GM12878 (cell line): Measurements from ENCODE around the gene DSTYK. TPM values are rescaled to one million over a fixed set of nuclear protein-coding genes. Genes with fewer than 3 reads are reported as not detected.
A peak's percentile ranks its signal among the peaks of the same experiment; 100 is the strongest.

Experiments
- ATAC-seq: fragments of 200-7000 bp; cut with Tn5 transposase; 3 replicates; pipeline ENCODE4 v1.9.1; 2020; ENCODE audit warnings: mild to moderate bottlenecking, moderate library complexity
- BruUV-seq: library from RNA; stranded (reverse); fragments of 400-500 nt; replicated peaks from 2 replicates; lab custom pipeline; 2021; lab: Mats Ljungman, UMichigan
- CTCF ChIA-PET: fragments of 300-600 bp; sonication (Branson Sonifier 250); formaldehyde crosslinking; extraction: SDS; loops from one replicate; lab custom pipeline; 2021; ENCODE audit warnings: inconsistent platforms; lab: Yijun Ruan, JAX
- POLR2A ChIA-PET: fragments of 350-600 bp; formaldehyde crosslinking; extraction: SDS; loops from one replicate; lab custom pipeline; 2021; ENCODE audit warnings: inconsistent platforms; lab: Charles Lee
- RAD21 ChIA-PET: fragments of 300-600 bp; sonication (Branson Sonifier 250); formaldehyde crosslinking; loops from one replicate; lab custom pipeline; 2023; ENCODE audit warnings: antibody characterized with exemption; ENCODE audit not compliant: unreplicated experiment; lab: Charles Lee
- SMC1A ChIA-PET: fragments of 300-600 bp; sonication (Branson Sonifier 250); formaldehyde crosslinking; loops from one replicate; lab custom pipeline; 2023; ENCODE audit not compliant: unreplicated experiment, uncharacterized antibody; lab: Charles Lee
- DNase-seq: peaks from one replicate; pipeline ENCODE4 v3.0.0-alpha.2; 2011; ENCODE audit warnings: low read depth, low spot score
- FAIRE-seq: peaks from 3 replicates; lab custom pipeline; 2011; peaks lifted over from hg19 to GRCh38; lab: Jason Lieb, UNC
- H2AFZ ChIP-seq: 2 replicates; pipeline ENCODE4 v1.6.0; 2011; ENCODE audit warnings: low read depth, low read length, control low read depth; ENCODE audit not compliant: control insufficient read depth
- H3K27ac ChIP-seq: 2 replicates; pipeline ENCODE4 v1.5.1; 2011; ENCODE audit warnings: control low read depth; ENCODE audit not compliant: control insufficient read depth, insufficient read depth
- H3K27me3 ChIP-seq, 2 experiments: replicated peaks in 1 of 2; 2 replicates each; pipeline versions ENCODE4 v1.6.0 to v1.6.1; 2011; ENCODE audit warnings: low read length in 1 of 2; ENCODE audit not compliant: control insufficient read depth in 2 of 2, insufficient read depth in 2 of 2
- H3K36me3 ChIP-seq, 2 experiments: 2 replicates each; pipeline ENCODE4 v1.5.1; 2011; ENCODE audit warnings: low read length in 1 of 2; ENCODE audit not compliant: control insufficient read depth in 2 of 2, insufficient read depth in 2 of 2
- H3K4me1 ChIP-seq: 2 replicates; pipeline ENCODE4 v1.6.1; 2011; ENCODE audit warnings: mild to moderate bottlenecking, low read length, moderate library complexity, mixed read lengths; ENCODE audit not compliant: control insufficient read depth, insufficient read depth
- H3K4me2 ChIP-seq: 2 replicates; pipeline ENCODE4 v1.6.0; 2011; ENCODE audit warnings: control low read depth; ENCODE audit not compliant: control insufficient read depth, insufficient read depth
- H3K4me3 ChIP-seq: fragments of 200-600 bp; sonication (generic); 2 replicates; pipeline ENCODE4 v1.5.1; 2016
- H3K79me2 ChIP-seq: 2 replicates; pipeline ENCODE4 v1.6.0; 2011; ENCODE audit warnings: low read length; ENCODE audit not compliant: control insufficient read depth, insufficient read depth
- H3K9ac ChIP-seq: 2 replicates; pipeline ENCODE4 v1.8.0; 2011; ENCODE audit warnings: low read length, control low read depth, mixed read lengths; ENCODE audit not compliant: control insufficient read depth, insufficient read depth
- H3K9me3 ChIP-seq: replicated peaks from 3 replicates; pipeline ENCODE4 v1.5.1; 2011; ENCODE audit warnings: mild to moderate bottlenecking, low read length; ENCODE audit not compliant: control insufficient read depth, insufficient read depth
- H4K20me1 ChIP-seq: 2 replicates; pipeline ENCODE4 v1.6.0; 2011; ENCODE audit not compliant: control insufficient read depth, insufficient read depth
- CHD4 ChIP-seq: fragments of 200-600 bp; sonication (generic); IDR thresholded peaks from 2 replicates; pipeline ENCODE4 v1.6.1; 2016; ENCODE audit warnings: mild to moderate bottlenecking
- E4F1 ChIP-seq: fragments of 450-650 bp; IDR thresholded peaks from 2 replicates; pipeline ENCODE4 v1.6.1; 2018; ENCODE audit warnings: borderline replicate concordance, mild to moderate bottlenecking; ENCODE audit not compliant: partially characterized antibody
- IKZF1 ChIP-seq: fragments of 450-650 bp; conservative IDR thresholded peaks from 2 replicates; pipeline ENCODE4 v1.6.1; 2017; ENCODE audit warnings: antibody characterized with exemption, mild to moderate bottlenecking
- PKNOX1 ChIP-seq: fragments of 450-650 bp; IDR thresholded peaks from 2 replicates; pipeline ENCODE4 v1.6.1; 2016; ENCODE audit warnings: mild to moderate bottlenecking
- PML ChIP-seq: IDR thresholded peaks from 2 replicates; pipeline ENCODE4 v1.6.1; 2012; ENCODE audit warnings: low read length, inconsistent platforms
- SMAD1 ChIP-seq: fragments of 450-650 bp; IDR thresholded peaks from 2 replicates; pipeline ENCODE4 v1.6.1; 2018; ENCODE audit warnings: mild to moderate bottlenecking, low read depth; ENCODE audit not compliant: partially characterized antibody
- WGBS: methylation state at CpG from one replicate; pipeline ENCODE4 v1.1.6; 2016; ENCODE audit warnings: low lambda C conversion rate; ENCODE audit not compliant: insufficient replicate concordance, insufficient coverage; ENCODE audit errors: missing lambda C conversion rate; 5-methylcytosine and 5-hydroxymethylcytosine counted together
- in situ Hi-C: fragments of 300-500 bp; cut with MboI; formaldehyde crosslinking; loops from 9 replicates; pipeline ENCODE4 v1.14.3; 2018; ENCODE audit warnings: mixed read lengths
- intact Hi-C: fragments of 100-400 bp; cut with micrococcal nuclease; formaldehyde crosslinking; loops from one replicate; pipeline ENCODE4 v1.14.2; 2022; ENCODE audit not compliant: unreplicated experiment
- polyA plus RNA-seq, 11 experiments: library from polyadenylated mRNA; depleted of rRNA in 4 of 11; unstranded in 6 of 11; stranded (reverse) in 5 of 11; fragments of >200 nt; fragmentation: Nextera tagmentation in 4 of 11; fragmentation: Illumina TruSeq in 1 of 11; extraction: Ambion mirVana in 4 of 11; extraction: Trizol in 1 of 11; gene quantifications; 1 replicate in 1 of 11; 2 replicates in 10 of 11; pipeline versions ENCODE4 v1.2.1 to v1.2.3, GENCODE V29; 2011 to 2016; ENCODE audit warnings: inconsistent platforms in 2 of 11, missing spikeins in 2 of 11, low read depth in 1 of 11
- total RNA-seq, 4 experiments: library from RNA; depleted of rRNA in 3 of 4; stranded (reverse); fragments of >200 nt in 3 of 4; fragmentation: Illumina TruSeq in 1 of 4; extraction: Trizol in 1 of 4; gene quantifications; 2 replicates each; pipeline versions ENCODE4 v1.2.1 to v1.2.3, GENCODE V29; 2013 to 2021

Gene DSTYK
- total and polyA plus RNA-seq, 10 of the 15 experiments (the other 5 are each of a cell fraction or from before 2014, with no cell fraction given), result 2.7 to 5.5 (median 3.6) TPM

GRCh38 chr1:205226868-205227583 lies 15.5 kb upstream of the DSTYK start:
- no peak for DNase-seq
- BruUV-seq, result no TSS peak
- H3K4me2 ChIP-seq, result peak overlapping the region; percentile 90
- peak overlapping the region; percentile 45; the same call in 1 of the 2 replicates for H3K4me3 ChIP-seq
- no peak for FAIRE-seq
- ChIA-PET RAD21 (interaction anchor here (0.9 to 24.5 kb wide), 5 partner anchors 12 to 60 kb away, joined by 3 to 728 read pairs (median 63); no protein-coding TSS in a partner anchor), CTCF (interaction anchor here (1.0 to 19.1 kb wide), 4 partner anchors 25 to 234 kb away, joined by 3 to 836 read pairs (median 26); no protein-coding TSS in a partner anchor), POLR2A (interaction anchor here (1.1 to 5.2 kb wide), 2 partner anchors 23 to 28 kb away, joined by 3 to 75 read pairs; no protein-coding TSS in a partner anchor), SMC1A (interaction anchor here (1.0 to 12.1 kb wide), 7 partner anchors 13 to 107 kb away, joined by 3 to 427 read pairs (median 5); no protein-coding TSS in a partner anchor)
- H3K79me2 ChIP-seq, result no peaks in the 10 kb centered on the region
- H3K9me3 ChIP-seq, result no peaks in the 10 kb centered on the region
- WGBS, result 2% methylated on average over 8 of the region's 8 CpGs
- H3K9ac ChIP-seq, result no peak overlapping the region
- no peaks in the 10 kb centered on the region for H4K20me1 ChIP-seq
- ATAC-seq, result no peak
- no peaks in the 10 kb centered on the region for H3K36me3 ChIP-seq
- H3K27ac ChIP-seq, result no peak overlapping the region
- TF ChIP-seq SMAD1, result peak; percentile 38
- TF ChIP-seq E4F1, result no peak
- TF ChIP-seq PKNOX1, result no peak
- TF ChIP-seq IKZF1, result no peak
- no peak for TF ChIP-seq PML
- no peak for TF ChIP-seq CHD4
- H3K4me1 ChIP-seq, result peaks cover 24% of the 10 kb centered on the region
- in situ Hi-C loops (no loop called here), intact Hi-C loops (no loop called here)
- peaks cover 2 to 15% of the 10 kb centered on the region in 2 experiments; a peak in 3 of 4 replicates for H3K27me3 ChIP-seq
- H2AFZ ChIP-seq, result peak overlapping the region; percentile 69
